GM18526 (cell line): ENCODE data around the gene BCAS1.

ENCODE experiments used
- POLR2A ChIP-seq: IDR thresholded peaks from 3 replicates; pipeline ENCODE4 v1.6.1; 2011; ENCODE audit not compliant: insufficient read length; ENCODE audit errors: extremely low read depth

BCAS1 gene

DNA sequence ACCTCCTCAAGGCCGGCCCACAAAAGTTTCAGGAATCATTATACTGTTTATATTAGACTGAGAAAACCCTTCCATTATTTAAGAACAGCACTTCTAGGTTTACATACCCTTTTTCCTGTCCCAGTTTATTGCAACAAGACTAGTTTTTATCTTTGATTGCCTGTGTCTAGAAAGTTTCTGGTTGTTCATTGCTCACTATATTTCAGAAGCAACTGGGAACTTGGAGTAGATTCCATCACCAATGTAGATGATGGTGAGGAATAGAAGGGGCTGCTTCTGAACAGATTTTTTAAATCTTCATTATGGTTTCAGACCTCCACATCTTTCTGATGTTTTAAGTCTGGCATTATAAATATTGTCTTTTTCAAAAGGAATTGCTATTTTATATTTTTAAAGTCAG lies 93.0 kb downstream of the BCAS1 start:
- no peak for TF ChIP-seq POLR2A

DNA sequence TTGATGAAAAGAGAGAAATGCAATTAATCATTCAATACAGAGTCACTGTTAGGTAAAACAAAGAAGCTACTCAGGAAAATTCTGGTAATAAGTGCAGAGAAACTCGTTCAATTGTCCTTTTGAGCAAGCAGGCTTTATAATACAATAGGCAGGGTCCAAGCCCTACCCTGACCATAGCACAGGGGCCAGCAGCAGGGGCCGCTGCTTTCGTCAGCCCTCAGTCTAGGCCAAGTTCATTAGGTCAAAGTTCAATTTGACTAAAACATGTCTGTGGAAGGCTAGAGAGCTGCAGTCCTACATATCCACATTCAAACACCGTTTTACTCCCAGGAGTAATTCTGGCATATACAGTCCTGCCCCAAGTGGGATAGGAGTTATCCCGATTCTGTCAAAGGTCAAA lies 94.6 kb downstream of the BCAS1 start:
- TF ChIP-seq POLR2A = no peak

- no peak for TF ChIP-seq POLR2A
Measured at GRCh38 chr20:53974785-53975555, 95.4 kb downstream of the BCAS1 start.

GRCh38 chr20:53972179-53972578 lies 98.2 kb downstream of the BCAS1 start:
- no peak for TF ChIP-seq POLR2A

GRCh38 chr20:53971096-53971683 lies 99.2 kb downstream of the BCAS1 start:
- TF ChIP-seq POLR2A = no peak

DNA sequence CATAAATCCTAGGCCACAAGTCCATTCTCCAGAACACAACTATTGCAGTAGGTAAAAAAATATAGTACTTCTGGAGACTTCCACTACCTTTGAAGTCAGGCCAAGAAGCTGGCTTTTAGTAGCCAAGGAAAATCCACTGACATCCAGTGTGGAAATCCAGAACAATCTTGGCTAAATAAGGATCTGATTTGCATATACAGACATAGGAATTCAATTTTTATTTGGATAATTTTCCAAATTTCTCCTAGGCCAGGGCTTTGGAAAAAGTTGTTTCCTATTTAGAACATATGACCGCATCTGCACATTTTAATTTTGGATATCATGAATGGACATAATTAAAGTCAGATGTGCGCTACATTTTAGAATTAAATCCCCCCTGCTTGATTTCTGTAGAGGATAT lies 100.2 kb downstream of the BCAS1 start:
- TF ChIP-seq POLR2A = no peak

DNA sequence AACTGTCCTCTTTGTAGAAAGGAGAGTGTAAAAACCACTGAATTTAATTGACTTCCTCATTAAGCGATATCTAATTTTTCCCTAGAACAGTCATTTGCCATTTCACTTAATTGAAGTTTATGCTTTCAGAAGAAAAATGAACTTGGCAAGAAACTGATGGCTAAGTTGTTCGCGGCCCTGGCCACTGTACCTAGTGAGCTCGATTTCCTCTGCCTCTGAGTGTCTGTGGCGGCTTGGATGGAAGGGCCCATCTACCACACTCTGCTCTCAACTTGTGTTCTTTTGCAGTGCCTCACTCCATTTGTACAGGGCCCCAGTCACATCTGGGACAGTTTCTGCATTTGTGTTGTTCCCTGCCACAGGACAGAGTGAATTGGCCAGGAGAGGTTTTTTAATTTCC lies 102.9 kb downstream of the BCAS1 start:
- no peak for TF ChIP-seq POLR2A

DNA sequence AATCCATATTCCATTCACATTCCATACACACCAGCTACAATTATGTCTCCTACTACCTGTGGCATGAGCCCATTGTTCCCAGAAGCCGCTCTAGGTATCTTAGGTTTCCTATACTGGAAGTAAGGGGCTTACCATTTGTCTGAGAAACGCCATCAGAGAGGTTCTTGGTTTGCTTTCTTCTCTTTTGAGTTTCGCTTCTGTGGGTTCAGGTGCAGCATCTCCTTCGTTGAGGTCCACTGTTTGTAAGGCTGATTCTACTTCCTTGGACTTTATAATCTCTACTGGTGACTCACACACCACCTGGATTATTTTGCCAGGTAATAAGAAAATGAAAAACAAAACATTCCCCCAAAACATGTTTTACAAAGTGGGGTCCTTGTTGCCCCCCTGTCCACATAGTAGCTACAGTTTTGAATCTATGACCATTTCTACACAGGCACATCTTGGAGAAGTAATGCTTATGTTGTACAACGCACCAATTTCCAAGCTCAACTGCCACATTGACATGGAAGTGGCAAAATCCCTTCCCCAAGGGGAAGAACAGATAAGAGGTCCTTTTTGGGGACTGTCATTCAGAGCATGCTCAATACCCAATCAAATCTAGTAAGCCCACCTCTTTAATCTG lies 103.5 kb downstream of the BCAS1 start:
- TF ChIP-seq POLR2A = no peak

- no peak for TF ChIP-seq POLR2A
Measured at GRCh38 chr20:53964501-53965253, 105.7 kb downstream of the BCAS1 start.

GRCh38 chr20:53964067-53964466 lies 106.3 kb downstream of the BCAS1 start:
- no peak for TF ChIP-seq POLR2A

- no peak for TF ChIP-seq POLR2A
Measured at GRCh38 chr20:53963635-53964034, 106.8 kb downstream of the BCAS1 start.

DNA sequence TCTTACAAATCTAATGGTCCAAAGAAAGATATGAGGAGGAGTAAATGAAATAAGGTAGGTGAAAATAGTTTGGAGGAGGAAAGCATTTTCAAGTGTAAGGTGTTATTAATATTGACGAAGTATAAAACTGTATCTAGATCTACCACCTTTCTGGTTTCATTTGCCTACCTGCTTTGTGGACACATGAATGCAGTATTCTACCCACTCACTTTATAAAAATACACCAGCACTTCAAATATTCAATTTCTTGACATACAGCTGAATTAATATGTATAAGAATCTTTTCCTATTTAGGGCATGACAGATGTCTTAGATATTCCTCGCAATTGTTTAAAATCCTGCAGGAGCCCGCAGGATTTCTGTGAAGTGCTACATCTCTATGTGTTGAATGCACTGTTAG lies 108.0 kb downstream of the BCAS1 start:
- no peak for TF ChIP-seq POLR2A

GRCh38 chr20:53961527-53961926 lies 108.9 kb downstream of the BCAS1 start:
- no peak for TF ChIP-seq POLR2A

DNA sequence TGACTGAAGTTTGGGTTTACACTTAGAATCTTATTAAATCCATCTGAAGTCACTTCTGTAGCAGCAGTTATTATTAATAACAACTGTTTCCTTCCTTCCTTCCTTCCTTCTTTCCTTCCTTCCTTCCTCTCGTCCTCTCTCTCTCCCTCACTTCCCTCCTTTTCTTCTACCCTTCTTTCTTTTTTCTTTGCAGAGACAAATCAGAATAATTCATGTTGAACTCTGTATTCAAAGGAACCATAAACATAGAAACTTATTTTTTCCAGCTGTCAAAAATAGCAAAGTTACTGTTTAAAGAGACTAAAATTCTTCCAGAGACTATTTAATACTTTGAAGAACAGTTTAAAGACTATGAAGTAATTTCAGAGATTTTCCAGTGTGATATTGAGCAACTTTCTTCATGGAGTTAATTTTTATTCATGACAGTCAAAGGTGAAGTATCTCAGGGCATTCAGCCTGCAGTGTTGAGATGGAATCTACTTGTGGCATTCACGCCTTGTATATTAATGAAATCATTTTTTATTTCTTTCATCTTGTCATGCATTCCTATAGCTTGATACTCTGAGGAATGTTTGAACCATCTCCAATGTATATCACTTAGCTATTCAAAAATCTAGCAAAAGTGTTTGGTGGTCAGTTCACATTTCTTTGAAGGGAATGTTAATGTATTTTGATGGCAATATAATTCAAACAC lies 109.7 kb downstream of the BCAS1 start:
- TF ChIP-seq POLR2A = no peak

GRCh38 chr20:53959911-53960578 lies 110.3 kb downstream of the BCAS1 start:
- TF ChIP-seq POLR2A = no peak
